Esophagus squamous epithelium (tissue), 5 donors: ENCODE data around the gene RNF217. TPM values are rescaled to one million over a fixed set of nuclear protein-coding genes. Genes with fewer than 3 reads are reported as not detected.

Source experiments
- DNase-seq: peaks from one replicate; lab custom pipeline; 2025; lab: John Stamatoyannopoulos, UW
- H3K27ac ChIP-seq, 4 donors: fragments of 200-600 bp; sonication (generic); one replicate each; pipeline ENCODE4 v1.5.1; 2016 to 2019; ENCODE audit warnings: mild to moderate bottlenecking in 1 of 4
- H3K27me3 ChIP-seq, 4 donors: fragments of 200-600 bp; sonication (generic); 1 replicate in 3 of 4; 2 replicates in 1 of 4; pipeline versions ENCODE4 v1.5.1 to v1.6.0; 2017 to 2021; ENCODE audit warnings: antibody characterized with exemption in 1 of 4
- H3K36me3 ChIP-seq, 3 donors: fragments of 200-600 bp; sonication (generic); one replicate each; pipeline ENCODE4 v1.5.1; 2016 to 2019
- H3K4me1 ChIP-seq, 3 donors: fragments of 200-600 bp; sonication (generic); one replicate each; pipeline ENCODE4 v1.5.1; 2017 to 2019
- H3K4me3 ChIP-seq, 4 donors: fragments of 200-600 bp; sonication (generic); 1 replicate in 3 of 4; 2 replicates in 1 of 4; pipeline ENCODE4 v1.5.1; 2016 to 2019; ENCODE audit warnings: mild to moderate bottlenecking in 2 of 4, moderate library complexity in 1 of 4
- H3K9me3 ChIP-seq, 3 donors: fragments of 200-600 bp; sonication (generic); one replicate each; pipeline ENCODE4 v1.5.1; 2016 to 2019
- CTCF ChIP-seq, 6 experiments: fragments of 450-650 bp in 4 of 6; fragments of 200-600 bp in 2 of 6; sonication (generic) in 2 of 6; IDR thresholded peaks; one replicate each; pipeline ENCODE4 v1.5.1; 2016 to 2019; ENCODE audit warnings: antibody characterized with exemption in 6 of 6, mild to moderate bottlenecking in 4 of 6, moderate library complexity in 4 of 6
- POLR2A ChIP-seq, 4 donors: fragments of 450-650 bp; IDR thresholded peaks; one replicate each; pipeline ENCODE4 v1.6.1; 2017; ENCODE audit warnings: antibody characterized with exemption in 4 of 4, mild to moderate bottlenecking in 4 of 4, moderate library complexity in 3 of 4
- WGBS, 2 donors: methylation state at CpG; one replicate each; pipeline ENCODE4 v1.1.5; 2018; 5-methylcytosine and 5-hydroxymethylcytosine counted together
- intact Hi-C: fragments of 100-400 bp; cut with DNase I; formaldehyde crosslinking; loops from one replicate; pipeline ENCODE4 v1.15.0; 2022
- total RNA-seq, 4 donors: library from RNA; depleted of rRNA; stranded (reverse); fragments of >200 nt; gene quantifications; one replicate each; pipeline ENCODE4 v1.1.0, GENCODE V29; 2016
- donor health status: DM: yes; HTN: yes; CAD: no.

RNF217 gene
- total RNA-seq, 4 donors from 2014 or later: 9.1 to 26.3 (median 15.4) TPM

DNA sequence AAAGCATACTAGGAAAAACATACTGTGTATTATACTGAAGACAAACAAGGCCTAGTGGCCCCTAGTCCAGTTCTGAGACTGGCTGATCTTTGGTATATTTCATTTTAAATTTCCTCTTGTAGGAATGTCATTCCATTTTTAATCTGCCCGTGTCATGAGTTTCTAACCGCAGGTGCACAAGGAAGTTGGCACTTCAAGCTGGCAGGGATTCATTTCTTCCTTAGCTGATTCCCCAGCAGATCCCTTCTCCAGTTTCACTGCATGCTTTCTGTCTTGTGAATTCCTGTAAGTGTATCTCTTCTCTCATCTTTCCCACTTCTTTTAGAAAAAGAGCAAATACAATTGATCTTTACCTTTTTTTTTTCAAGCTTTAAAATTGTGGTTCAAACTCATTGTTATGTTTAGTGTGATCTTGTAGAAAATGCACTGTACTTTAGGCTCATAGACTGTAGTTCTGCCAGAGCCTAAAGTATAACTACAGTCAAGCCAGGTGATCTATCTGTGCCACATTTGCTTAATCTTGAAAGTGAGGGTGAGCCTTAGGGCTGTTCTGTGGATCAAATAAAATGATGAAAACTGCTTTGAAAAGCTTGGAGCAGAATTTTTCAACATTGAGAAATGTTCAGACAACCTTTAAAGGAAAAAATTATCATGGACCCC lies 37.0 kb downstream of the RNF217 start:
- H3K4me3 ChIP-seq: no peak overlapping the region
- DNase-seq: no peak
- no peak overlapping the region for H3K27ac ChIP-seq
- no peak for TF ChIP-seq POLR2A (IDR thresholded peaks at IDR 0.05)
- TF ChIP-seq CTCF (IDR thresholded peaks at IDR 0.05): no peak
- intact Hi-C loops: no loop called here
- H3K4me1 ChIP-seq: peaks cover 0 to 45% (median 7%) of the 10 kb centered on the region in 3 donors
- no peaks in the 10 kb centered on the region for H3K9me3 ChIP-seq
- no peaks in the 10 kb centered on the region for H3K27me3 ChIP-seq
- peaks cover 0 to 9% (median 0%) of the 10 kb centered on the region in 3 donors for H3K36me3 ChIP-seq
- WGBS, 2 donors: 19 to 21% methylated on average over 2 of the region's 2 CpGs

DNA sequence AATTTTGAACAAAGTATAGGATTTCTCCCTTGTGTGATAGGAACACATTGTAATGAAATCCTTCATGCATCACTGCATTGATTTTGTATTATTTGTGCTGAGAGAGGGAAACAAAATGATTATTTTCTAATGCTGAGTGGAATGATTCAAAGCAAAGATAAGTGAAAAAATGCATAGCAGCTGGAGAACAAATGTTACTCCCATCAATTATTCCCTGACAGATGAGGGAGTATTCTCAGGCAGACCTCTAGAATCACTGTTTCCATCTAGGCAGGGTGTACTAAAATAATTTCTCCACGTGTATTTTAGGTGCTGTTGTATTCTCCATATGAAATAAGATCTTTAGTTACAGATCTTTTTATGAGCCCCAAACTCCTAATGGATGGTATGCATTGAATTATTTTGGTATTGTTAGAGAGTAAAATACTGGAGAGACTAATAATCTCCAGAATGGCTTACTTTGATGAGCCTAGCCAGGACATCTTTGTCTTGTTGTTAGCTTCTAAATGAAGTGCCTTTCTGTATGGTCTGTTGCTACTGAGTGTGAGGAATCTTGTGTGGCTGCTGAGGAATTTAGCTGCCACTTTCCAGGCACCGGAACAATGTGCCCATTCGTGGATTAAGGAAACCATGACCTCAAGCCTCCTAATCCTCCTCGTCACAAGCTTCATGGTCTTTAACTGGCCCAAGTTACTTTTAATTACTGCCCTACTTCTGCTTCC lies 39.6 kb downstream of the RNF217 start:
- Histone ChIP-seq H3K27me3 (no peaks in the 10 kb centered on the region), H3K9me3 (no peaks in the 10 kb centered on the region), H3K4me1 (peaks cover 0 to 62% (median 7%) of the 10 kb centered on the region in 3 donors), H3K36me3 (peaks cover 0 to 9% (median 0%) of the 10 kb centered on the region in 3 donors), H3K4me3 (peak overlapping the region in 2 of 4 donors; percentile 23 to 42), H3K27ac (no peak overlapping the region)
- WGBS, 2 donors: 38 to 60% methylated on average over 4 of the region's 4 CpGs
- intact Hi-C loops: no loop called here
- no peak for TF ChIP-seq POLR2A (IDR thresholded peaks at IDR 0.05)
- TF ChIP-seq CTCF (IDR thresholded peaks at IDR 0.05): no peak
- DNase-seq: no peak

DNA sequence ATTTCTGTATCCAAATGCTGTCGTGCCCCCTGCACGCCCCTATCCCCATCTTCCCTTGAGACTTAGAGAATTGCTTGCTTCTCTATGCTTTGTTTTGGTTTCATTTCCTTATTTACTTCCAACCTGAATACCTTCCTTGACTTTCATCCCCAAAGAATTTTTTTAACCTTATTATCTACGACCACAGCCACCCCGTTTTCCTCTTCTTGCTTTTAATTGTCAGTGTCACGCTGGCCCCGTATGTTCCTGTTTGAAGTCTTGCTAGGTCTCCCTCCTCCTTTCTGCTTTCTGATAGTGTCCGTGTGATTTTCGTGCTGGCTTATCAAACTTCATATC lies 40.1 kb downstream of the RNF217 start:
- no peaks in the 10 kb centered on the region for H3K9me3 ChIP-seq
- intact Hi-C loops: no loop called here
- H3K27ac ChIP-seq: no peak overlapping the region
- peaks cover 0 to 62% (median 7%) of the 10 kb centered on the region in 3 donors for H3K4me1 ChIP-seq
- peaks cover 0 to 7% (median 0%) of the 10 kb centered on the region in 3 donors for H3K36me3 ChIP-seq
- H3K4me3 ChIP-seq: peak overlapping the region in 2 of 4 donors; percentile 23 to 42
- no peak for DNase-seq
- WGBS, 2 donors: 70 to 71% methylated on average over 8 of the region's 8 CpGs
- no peaks in the 10 kb centered on the region for H3K27me3 ChIP-seq
- no peak for TF ChIP-seq CTCF (IDR thresholded peaks at IDR 0.05)
- no peak for TF ChIP-seq POLR2A (IDR thresholded peaks at IDR 0.05)

DNA sequence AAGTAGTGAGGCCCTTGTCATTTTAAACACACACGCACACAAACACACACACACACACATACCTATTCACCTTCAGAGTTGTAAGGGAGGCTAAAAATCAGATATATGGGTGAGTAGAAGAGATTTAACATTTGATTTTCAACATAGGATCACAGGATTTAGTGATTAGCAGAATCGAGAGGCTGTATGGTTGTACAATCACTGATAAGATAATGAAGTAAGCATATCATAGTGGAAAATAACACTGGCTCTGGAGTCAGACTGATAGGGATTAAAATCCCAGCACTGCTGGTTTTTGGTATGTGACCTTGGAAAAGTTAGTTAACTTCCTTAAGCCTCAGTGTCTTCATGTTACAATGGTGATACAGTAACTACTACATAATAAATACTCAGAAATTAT lies 40.8 kb downstream of the RNF217 start:
- no peaks in the 10 kb centered on the region for H3K27me3 ChIP-seq
- H3K9me3 ChIP-seq: no peaks in the 10 kb centered on the region
- WGBS, 2 donors: 87 to 91% methylated on average over 2 of the region's 2 CpGs
- H3K36me3 ChIP-seq: no peaks in the 10 kb centered on the region
- H3K4me1 ChIP-seq: peaks cover 0 to 62% (median 7%) of the 10 kb centered on the region in 3 donors
- H3K27ac ChIP-seq: no peak overlapping the region
- TF ChIP-seq CTCF (IDR thresholded peaks at IDR 0.05) (no peak), POLR2A (IDR thresholded peaks at IDR 0.05) (no peak)
- intact Hi-C loops: no loop called here
- H3K4me3 ChIP-seq: no peak overlapping the region
- DNase-seq: no peak

- H3K27me3 ChIP-seq: no peaks in the 10 kb centered on the region
- H3K27ac ChIP-seq: peak overlapping the region in 2 of 4 donors; percentile 30 to 53
- H3K36me3 ChIP-seq: no peaks in the 10 kb centered on the region
- no peak for DNase-seq
- H3K4me3 ChIP-seq: no peak overlapping the region
- H3K4me1 ChIP-seq: peaks cover 0 to 63% (median 5%) of the 10 kb centered on the region in 3 donors
- H3K9me3 ChIP-seq: no peaks in the 10 kb centered on the region
- no peak for TF ChIP-seq POLR2A (IDR thresholded peaks at IDR 0.05)
- TF ChIP-seq CTCF (IDR thresholded peaks at IDR 0.05): no peak
- intact Hi-C loops: no loop called here
- 80 to 83% methylated on average over 1 of the region's 1 CpG for WGBS, 2 donors
Measured at GRCh38 chr6:125004198-125004597, 42.0 kb downstream of the RNF217 start.
